ENCODE results near the gene POU2AF3.

The POU2AF3 gene

GRCh38 chr11:111329306-111330204 is 31.2 kb downstream of the POU2AF3 start:
- no peak for DNase-seq (ENCODE audit: low read depth)

GRCh38 chr11:111330234-111330893 is 32.0 kb downstream of the POU2AF3 start:
- DNase-seq (ENCODE audit: low read depth), result no peak

GRCh38 chr11:111331711-111332479 is 33.5 kb downstream of the POU2AF3 start:
- DNase-seq (ENCODE audit: low read depth), result no peak

- no peak for DNase-seq (ENCODE audit: low read depth)
These were observed 36.5 kb downstream of the POU2AF3 start for GRCh38 chr11:111334532-111335502.

- no peak for DNase-seq (ENCODE audit: low read depth)
These were observed 37.2 kb downstream of the POU2AF3 start for GRCh38 chr11:111335549-111335948.

GRCh38 chr11:111336062-111336461 is 37.7 kb downstream of the POU2AF3 start:
- no peak for DNase-seq (ENCODE audit: low read depth)

GRCh38 chr11:111336582-111337256 is 38.4 kb downstream of the POU2AF3 start:
- no peak for DNase-seq (ENCODE audit: low read depth)

- no peak for DNase-seq (ENCODE audit: low read depth)
These were observed 41.5 kb downstream of the POU2AF3 start for GRCh38 chr11:111339758-111340388.

- no peak for DNase-seq (ENCODE audit: low read depth)
These were observed 44.0 kb downstream of the POU2AF3 start for GRCh38 chr11:111342329-111342728.

- DNase-seq (ENCODE audit: low read depth), result no peak
These were observed 45.7 kb downstream of the POU2AF3 start for GRCh38 chr11:111344032-111344431.

- DNase-seq (ENCODE audit: low read depth), result no peak
These were observed 48.8 kb downstream of the POU2AF3 start for GRCh38 chr11:111347002-111347722.

- peak; percentile 54 for DNase-seq (ENCODE audit: low read depth)
These were observed 49.4 kb downstream of the POU2AF3 start for GRCh38 chr11:111347723-111348115.

- DNase-seq (ENCODE audit: low read depth), result no peak
These were observed 49.8 kb downstream of the POU2AF3 start for GRCh38 chr11:111348147-111348546.

- no peak for DNase-seq (ENCODE audit: low read depth)
These were observed 50.9 kb downstream of the POU2AF3 start for GRCh38 chr11:111349191-111349695.

GRCh38 chr11:111350811-111351210 is 52.5 kb downstream of the POU2AF3 start:
- DNase-seq (ENCODE audit: low read depth), result no peak

GRCh38 chr11:111351374-111352055 is 53.2 kb downstream of the POU2AF3 start:
- no peak for DNase-seq (ENCODE audit: low read depth)

- DNase-seq (ENCODE audit: low read depth), result no peak
These were observed 53.9 kb downstream of the POU2AF3 start for GRCh38 chr11:111352231-111352746.

GRCh38 chr11:111352935-111353710 is 54.8 kb downstream of the POU2AF3 start:
- no peak for DNase-seq (ENCODE audit: low read depth)

Data from ELR (cell line).